ENCODE data around the gene SRMS.

GRCh38 chr20:63544241-63544957 is 3.1 kb downstream of the SRMS start:
- TF ChIP-seq CTCF (IDR thresholded peaks at IDR 0.05; ENCODE audit: extremely low read depth in 1 of 2, insufficient read depth in 1 of 2, low read depth in 1 of 2, low read length in 2 of 2), result no peak
- TF ChIP-seq POLR2A (IDR thresholded peaks at IDR 0.05; ENCODE audit: low read depth, low read length), result no peak
- no peak for TF ChIP-seq EZH2 (IDR thresholded peaks at IDR 0.05; ENCODE audit: borderline replicate concordance, low read depth, low read length, severe bottlenecking)
- TF ChIP-seq POLR2AphosphoS5 (IDR thresholded peaks at IDR 0.05; ENCODE audit: insufficient read depth, low read depth, low read length), result no peak
- TF ChIP-seq MAX (IDR thresholded peaks at IDR 0.05; ENCODE audit: insufficient read depth, insufficient read length), result no peak
- TF ChIP-seq FOS (IDR thresholded peaks at IDR 0.05; ENCODE audit: borderline replicate concordance, insufficient read depth, low read length), result no peak
- TF ChIP-seq GATA2 (IDR thresholded peaks at IDR 0.05; ENCODE audit: insufficient read depth, insufficient read length, low read depth, low read length), result no peak
- TF ChIP-seq JUN (IDR thresholded peaks at IDR 0.05; ENCODE audit: borderline replicate concordance, insufficient read depth, insufficient read length, low read depth), result no peak

All from endothelial cell of umbilical vein (primary cell).